ENCODE results near the gene PPDPF. TPM values are rescaled to one million over a fixed set of nuclear protein-coding genes. Genes with fewer than 3 reads are reported as not detected.

Gene PPDPF
- total and polyA plus RNA-seq, 2 donors (not counting 3 experiments of a cell fraction or from before 2014, with no cell fraction given) = 52.2 to 219 TPM

DNA sequence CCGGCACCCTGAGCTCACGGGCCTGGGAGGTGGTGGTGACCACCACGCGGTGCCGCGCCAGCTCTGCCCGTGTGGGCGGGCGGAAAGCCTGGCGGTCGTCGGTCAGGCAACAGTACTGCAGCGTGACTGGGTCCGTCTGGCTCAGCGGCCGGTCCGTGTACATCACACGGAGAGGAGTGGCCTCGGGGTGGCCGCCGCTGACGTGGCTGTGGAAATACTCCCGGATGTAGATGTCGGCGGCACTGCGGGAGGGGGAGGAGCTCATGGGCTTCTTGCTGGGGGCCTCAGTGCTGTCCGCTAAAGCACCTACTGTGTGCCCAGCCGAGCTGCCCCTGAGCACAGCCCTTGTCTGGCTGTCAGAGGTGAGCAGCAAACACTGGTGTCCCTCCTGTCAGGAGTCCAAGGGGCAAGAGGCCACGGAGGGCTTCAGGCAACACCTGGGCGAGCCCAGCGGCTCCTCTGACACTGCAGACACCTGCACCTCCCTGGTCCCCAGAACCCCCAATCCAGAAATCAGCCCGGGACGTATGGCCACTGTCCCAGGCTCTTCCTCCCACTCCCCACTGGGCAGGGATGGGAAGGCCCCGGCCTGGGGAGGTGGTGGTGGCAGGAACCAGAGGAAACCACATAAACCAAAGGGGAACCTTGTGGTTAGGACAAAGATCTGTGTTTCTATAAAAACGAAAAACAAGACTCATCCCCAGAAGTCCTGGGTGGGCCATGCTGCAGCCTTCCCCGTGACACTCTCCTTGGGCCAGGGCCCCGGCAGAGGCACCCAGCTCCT lies 47.0 kb downstream of the PPDPF start:
- Histone ChIP-seq H3K9ac (replicated peaks; ENCODE audit: extremely low read depth, insufficient read depth, low read length) (no peak overlapping the region), H2AFZ (ENCODE audit: low read depth, low read length) (no peak overlapping the region), H3K9me3 (replicated peaks; ENCODE audit: control insufficient read depth, insufficient read depth, low read length) (no peaks in the 10 kb centered on the region), H3K4me1 (ENCODE audit: control insufficient read depth, extremely low read depth, insufficient read depth, low read length) (no peaks in the 10 kb centered on the region), H3K36me3 (ENCODE audit: control insufficient read depth in 2 of 2, extremely low read depth in 1 of 2, insufficient read depth in 2 of 2, low read length in 2 of 2) (peaks cover 0 to 6% of the 10 kb centered on the region in 2 experiments), H3K79me2 (ENCODE audit: control insufficient read depth, insufficient read depth, low read length) (no peaks in the 10 kb centered on the region), H3K4me2 (ENCODE audit: insufficient read depth, low read length) (no peak overlapping the region), H3K27ac (ENCODE audit: insufficient read depth, low read depth, low read length) (no peak overlapping the region), H3K9me1 (replicated peaks; ENCODE audit: control insufficient read depth, extremely low read depth, insufficient read depth, low read length) (no peaks in the 10 kb centered on the region), H3K27me3 (ENCODE audit: control insufficient read depth in 2 of 2, insufficient read depth in 2 of 2, low read length in 2 of 2) (no peaks in the 10 kb centered on the region), H4K20me1 (replicated peaks; ENCODE audit: control insufficient read depth, extremely low read depth, insufficient read depth, low read length) (no peaks in the 10 kb centered on the region), H3K4me3 (replicated peaks in 1 of 3; ENCODE audit: insufficient read depth in 1 of 3, low read depth in 1 of 3, low read length in 3 of 3) (no peak overlapping the region)
- intact Hi-C loops (cut with micrococcal nuclease) = no loop called here
- ChIA-PET POLR2A (no interaction called here), CTCF (interaction anchor here (0.9 to 1.4 kb wide), 2 partner anchors 14 to 21 kb away, joined by 3 read pairs; no protein-coding TSS in a partner anchor)
- BruUV-seq (replicated peaks) = no TSS peak
- DNase-seq (ENCODE audit: low read depth, low spot score) (no peak), FAIRE-seq (no peak)
- dilution Hi-C loops (cut with MboI; ENCODE audit: extremely low pct_ligation_motif_present, low sequenced_read_pairs) = no loop called here
- TF ChIP-seq, protein P1, sequence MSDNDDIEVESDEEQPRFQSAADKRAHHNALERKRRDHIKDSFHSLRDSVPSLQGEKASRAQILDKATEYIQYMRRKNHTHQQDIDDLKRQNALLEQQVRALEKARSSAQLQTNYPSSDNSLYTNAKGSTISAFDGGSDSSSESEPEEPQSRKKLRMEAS (IDR thresholded peaks at IDR 0.05; ENCODE audit: insufficient read depth, insufficient read length) = no peak
- TF ChIP-seq GATA2 (IDR thresholded peaks at IDR 0.05; ENCODE audit: insufficient read depth, insufficient read length, low read depth, low read length) (no peak), MYC (IDR thresholded peaks at IDR 0.05; ENCODE audit: low read depth, low read length) (no peak), JUN (IDR thresholded peaks at IDR 0.05; ENCODE audit: borderline replicate concordance, insufficient read depth, insufficient read length, low read depth) (no peak), POLR2AphosphoS5 (IDR thresholded peaks at IDR 0.05; ENCODE audit: insufficient read depth, low read depth, low read length) (no peak), FOS (IDR thresholded peaks at IDR 0.05; ENCODE audit: borderline replicate concordance, insufficient read depth, low read length) (no peak), POLR2A (IDR thresholded peaks at IDR 0.05; ENCODE audit: low read depth, low read length) (no peak), EZH2 (IDR thresholded peaks at IDR 0.05; ENCODE audit: borderline replicate concordance, low read depth, low read length, severe bottlenecking) (no peak)
- TF ChIP-seq, protein P2, sequence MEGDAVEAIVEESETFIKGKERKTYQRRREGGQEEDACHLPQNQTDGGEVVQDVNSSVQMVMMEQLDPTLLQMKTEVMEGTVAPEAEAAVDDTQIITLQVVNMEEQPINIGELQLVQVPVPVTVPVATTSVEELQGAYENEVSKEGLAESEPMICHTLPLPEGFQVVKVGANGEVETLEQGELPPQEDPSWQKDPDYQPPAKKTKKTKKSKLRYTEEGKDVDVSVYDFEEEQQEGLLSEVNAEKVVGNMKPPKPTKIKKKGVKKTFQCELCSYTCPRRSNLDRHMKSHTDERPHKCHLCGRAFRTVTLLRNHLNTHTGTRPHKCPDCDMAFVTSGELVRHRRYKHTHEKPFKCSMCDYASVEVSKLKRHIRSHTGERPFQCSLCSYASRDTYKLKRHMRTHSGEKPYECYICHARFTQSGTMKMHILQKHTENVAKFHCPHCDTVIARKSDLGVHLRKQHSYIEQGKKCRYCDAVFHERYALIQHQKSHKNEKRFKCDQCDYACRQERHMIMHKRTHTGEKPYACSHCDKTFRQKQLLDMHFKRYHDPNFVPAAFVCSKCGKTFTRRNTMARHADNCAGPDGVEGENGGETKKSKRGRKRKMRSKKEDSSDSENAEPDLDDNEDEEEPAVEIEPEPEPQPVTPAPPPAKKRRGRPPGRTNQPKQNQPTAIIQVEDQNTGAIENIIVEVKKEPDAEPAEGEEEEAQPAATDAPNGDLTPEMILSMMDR (IDR thresholded peaks at IDR 0.05; ENCODE audit: extremely low read depth in 1 of 2, insufficient read depth in 1 of 2, low read depth in 1 of 2, low read length in 2 of 2) = no peak
